Activated naive CD4-positive, alpha-beta T cell treated with Interleukin-2 at 50 U/mL for 16 hours (primary cell): ENCODE results near the gene EVX2.

ENCODE experiments used
- DNase-seq: peaks from one replicate; pipeline ENCODE4 v3.0.0-alpha.2; 2020

EVX2 gene

GRCh38 chr2:176081837-176082524 lies 1.8 kb downstream of the EVX2 start:
- DNase-seq: no peak

GRCh38 chr2:176081376-176081836 lies 2.4 kb downstream of the EVX2 start:
- DNase-seq: no peak

- DNase-seq: no peak
Observed at GRCh38 chr2:176080540-176081375, 3.0 kb downstream of the EVX2 start.

- no peak for DNase-seq
Observed at GRCh38 chr2:176079831-176080539, 3.8 kb downstream of the EVX2 start.

GRCh38 chr2:176079285-176079830 lies 4.4 kb downstream of the EVX2 start:
- DNase-seq: no peak

GRCh38 chr2:176078541-176079284 lies 5.0 kb downstream of the EVX2 start:
- DNase-seq: no peak

GRCh38 chr2:176076796-176077195 lies 7.0 kb downstream of the EVX2 start:
- no peak for DNase-seq

GRCh38 chr2:176076063-176076462 lies 7.7 kb downstream of the EVX2 start:
- DNase-seq: no peak

GRCh38 chr2:176075481-176075880 lies 8.3 kb downstream of the EVX2 start:
- DNase-seq: no peak

- DNase-seq: no peak
Observed at GRCh38 chr2:176074919-176075425, 8.8 kb downstream of the EVX2 start.

- DNase-seq: no peak
Observed at GRCh38 chr2:176072951-176073904, 10.5 kb downstream of the EVX2 start.

- DNase-seq: no peak
Observed at GRCh38 chr2:176072292-176072669, 11.5 kb downstream of the EVX2 start.

GRCh38 chr2:176071330-176072291 lies 12.2 kb downstream of the EVX2 start:
- no peak for DNase-seq

- DNase-seq: no peak
Observed at GRCh38 chr2:176068419-176068832, 15.3 kb downstream of the EVX2 start.

- DNase-seq: no peak
Observed at GRCh38 chr2:176067589-176068418, 16.0 kb downstream of the EVX2 start.

- DNase-seq: no peak
Observed at GRCh38 chr2:176066645-176067588, 16.8 kb downstream of the EVX2 start.

GRCh38 chr2:176063958-176064357 lies 19.8 kb downstream of the EVX2 start:
- DNase-seq: no peak

- no peak for DNase-seq
Observed at GRCh38 chr2:176056406-176056805, 27.4 kb downstream of the EVX2 start.
